ENCODE data around the gene KLHL24.
"Not testable (repeated sequence)": the region's sequence is repeated elsewhere in the genome, so short reads cannot be mapped to it uniquely, and the experiment has no call there.

The KLHL24 gene

DNA sequence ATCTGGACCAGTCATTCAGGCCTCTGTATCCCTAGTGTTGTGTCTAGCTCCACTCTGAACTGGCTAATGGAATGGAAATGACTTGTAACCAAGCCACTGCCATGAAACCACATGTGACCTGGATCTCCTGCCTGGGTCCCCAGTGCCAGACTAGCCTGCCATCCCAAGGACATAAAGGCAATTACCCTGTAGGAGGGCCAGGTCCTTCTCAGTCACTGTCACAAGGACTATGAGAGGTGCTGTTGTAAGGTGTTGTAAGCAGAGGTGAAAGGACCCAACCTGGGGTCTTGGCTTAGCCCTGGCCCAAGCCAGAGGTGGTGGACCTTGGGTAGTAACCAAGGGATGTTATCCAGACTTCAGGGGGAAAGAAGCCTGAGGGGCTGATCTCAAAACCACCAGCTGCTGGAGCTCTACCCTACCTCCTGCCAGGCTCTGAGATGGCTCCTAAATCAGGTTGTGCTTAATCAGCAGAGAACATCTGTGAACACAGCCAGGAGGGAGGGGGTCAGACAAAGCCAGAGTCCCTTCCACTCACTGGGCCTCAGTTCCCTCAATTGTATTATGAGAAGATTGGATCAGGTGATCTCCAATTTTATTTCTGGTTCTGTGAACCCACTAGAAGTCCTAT is 15.7 kb upstream of the KLHL24 start:
- Histone ChIP-seq H3K79me2 (ENCODE audit: insufficient read depth, low read length) (no peaks in the 10 kb centered on the region), H3K4me3 (ENCODE audit: low read depth, low read length, poor library complexity, severe bottlenecking) (no peak overlapping the region), H3K9me3 (ENCODE audit: low read length) (0 out of 2 replicates have a peak, but pooled peaks cover 3% of the 10 kb centered on the region), H3K9ac (ENCODE audit: low read length) (no peak overlapping the region), H3K36me3 (ENCODE audit: insufficient read depth, low read length) (no peaks in the 10 kb centered on the region; the same call in 1 of the 2 replicates), H3K4me1 (ENCODE audit: insufficient read depth, low read length, severe bottlenecking) (no peaks in the 10 kb centered on the region), H3F3A (ENCODE audit: insufficient read depth, low read length) (no peaks in the 10 kb centered on the region), H3K27me3 (ENCODE audit: insufficient read depth, low read length) (no peaks in the 10 kb centered on the region), H4K20me1 (ENCODE audit: insufficient read depth, low read length) (no peaks in the 10 kb centered on the region), H3K27ac (ENCODE audit: low read depth, low read length, poor library complexity, severe bottlenecking) (no peak overlapping the region), H3K9me2 (ENCODE audit: low read depth, low read length) (no peaks in the 10 kb centered on the region), H2AFZ (ENCODE audit: low read length) (no peak overlapping the region), H3K4me2 (ENCODE audit: low read length) (no peak overlapping the region)
- TF ChIP-seq, protein P1, sequence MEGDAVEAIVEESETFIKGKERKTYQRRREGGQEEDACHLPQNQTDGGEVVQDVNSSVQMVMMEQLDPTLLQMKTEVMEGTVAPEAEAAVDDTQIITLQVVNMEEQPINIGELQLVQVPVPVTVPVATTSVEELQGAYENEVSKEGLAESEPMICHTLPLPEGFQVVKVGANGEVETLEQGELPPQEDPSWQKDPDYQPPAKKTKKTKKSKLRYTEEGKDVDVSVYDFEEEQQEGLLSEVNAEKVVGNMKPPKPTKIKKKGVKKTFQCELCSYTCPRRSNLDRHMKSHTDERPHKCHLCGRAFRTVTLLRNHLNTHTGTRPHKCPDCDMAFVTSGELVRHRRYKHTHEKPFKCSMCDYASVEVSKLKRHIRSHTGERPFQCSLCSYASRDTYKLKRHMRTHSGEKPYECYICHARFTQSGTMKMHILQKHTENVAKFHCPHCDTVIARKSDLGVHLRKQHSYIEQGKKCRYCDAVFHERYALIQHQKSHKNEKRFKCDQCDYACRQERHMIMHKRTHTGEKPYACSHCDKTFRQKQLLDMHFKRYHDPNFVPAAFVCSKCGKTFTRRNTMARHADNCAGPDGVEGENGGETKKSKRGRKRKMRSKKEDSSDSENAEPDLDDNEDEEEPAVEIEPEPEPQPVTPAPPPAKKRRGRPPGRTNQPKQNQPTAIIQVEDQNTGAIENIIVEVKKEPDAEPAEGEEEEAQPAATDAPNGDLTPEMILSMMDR (IDR thresholded peaks at IDR 0.05; ENCODE audit: low read length): no peak
- TF ChIP-seq EZH2 (IDR thresholded peaks at IDR 0.05; ENCODE audit: borderline replicate concordance, low read length): no peak

DNA sequence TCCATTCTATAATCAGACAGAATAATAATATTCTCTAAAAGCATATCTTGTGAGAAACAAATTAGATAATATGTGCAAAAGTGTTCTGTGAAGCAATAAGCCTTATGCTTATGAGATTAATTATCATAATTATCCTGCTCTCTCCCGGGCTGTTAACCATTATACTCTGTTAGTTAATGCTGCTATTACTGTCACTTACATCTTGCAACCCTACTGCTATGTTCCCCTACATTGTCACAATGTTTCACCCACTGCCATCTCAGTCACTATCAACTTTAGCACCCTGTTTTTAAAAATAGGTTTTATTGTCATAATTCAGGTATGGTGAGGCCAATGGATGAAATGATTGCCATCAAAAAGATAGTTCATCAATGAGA is 15.2 kb upstream of the KLHL24 start:
- no peaks in the 10 kb centered on the region for H3K4me1 ChIP-seq (ENCODE audit: insufficient read depth, low read length, severe bottlenecking)
- no peaks in the 10 kb centered on the region; the same call in 1 of the 2 replicates for H3K36me3 ChIP-seq (ENCODE audit: insufficient read depth, low read length)
- H3K9ac ChIP-seq (ENCODE audit: low read length): no peak overlapping the region
- no peaks in the 10 kb centered on the region for H3K9me2 ChIP-seq (ENCODE audit: low read depth, low read length)
- no peak overlapping the region for H3K27ac ChIP-seq (ENCODE audit: low read depth, low read length, poor library complexity, severe bottlenecking)
- H3K27me3 ChIP-seq (ENCODE audit: insufficient read depth, low read length): no peaks in the 10 kb centered on the region
- H2AFZ ChIP-seq (ENCODE audit: low read length): no peak overlapping the region
- no peaks in the 10 kb centered on the region for H3K79me2 ChIP-seq (ENCODE audit: insufficient read depth, low read length)
- H3K4me3 ChIP-seq (ENCODE audit: low read depth, low read length, poor library complexity, severe bottlenecking): no peak overlapping the region
- 0 out of 2 replicates have a peak, but pooled peaks cover 3% of the 10 kb centered on the region for H3K9me3 ChIP-seq (ENCODE audit: low read length)
- H3F3A ChIP-seq (ENCODE audit: insufficient read depth, low read length): no peaks in the 10 kb centered on the region
- TF ChIP-seq, protein P1 (IDR thresholded peaks at IDR 0.05; ENCODE audit: low read length): no peak
- no peak for TF ChIP-seq EZH2 (IDR thresholded peaks at IDR 0.05; ENCODE audit: borderline replicate concordance, low read length)
- no peaks in the 10 kb centered on the region for H4K20me1 ChIP-seq (ENCODE audit: insufficient read depth, low read length)
- no peak overlapping the region for H3K4me2 ChIP-seq (ENCODE audit: low read length)

- H4K20me1 ChIP-seq (ENCODE audit: insufficient read depth, low read length); H3F3A ChIP-seq (ENCODE audit: insufficient read depth, low read length); H3K4me3 ChIP-seq (ENCODE audit: low read depth, low read length, poor library complexity, severe bottlenecking); H3K9ac ChIP-seq (ENCODE audit: low read length); H3K9me2 ChIP-seq (ENCODE audit: low read depth, low read length); H3K36me3 ChIP-seq (ENCODE audit: insufficient read depth, low read length); H3K4me1 ChIP-seq (ENCODE audit: insufficient read depth, low read length, severe bottlenecking); H3K4me2 ChIP-seq (ENCODE audit: low read length); H3K9me3 ChIP-seq (ENCODE audit: low read length); H2AFZ ChIP-seq (ENCODE audit: low read length); H3K79me2 ChIP-seq (ENCODE audit: insufficient read depth, low read length); H3K27me3 ChIP-seq (ENCODE audit: insufficient read depth, low read length); H3K27ac ChIP-seq (ENCODE audit: low read depth, low read length, poor library complexity, severe bottlenecking): not testable (repeated sequence)
These were observed 12.9 kb upstream of the KLHL24 start for GRCh38 chr3:183622473-183622872.
